K562 (cell line): ENCODE measurements around the gene EPHA2. TPM values are rescaled to one million over a fixed set of nuclear protein-coding genes. Genes with fewer than 3 reads are reported as not detected.

ENCODE experiments used
- CBFA2T3 ChIP-seq: fragments of 450-650 bp; IDR thresholded peaks from 2 replicates; pipeline ENCODE4 v1.6.1; 2017
- CHD1 ChIP-seq: fragments of 200-600 bp; sonication (generic); IDR thresholded peaks from one replicate; pipeline ENCODE4 v1.6.1; 2012; ENCODE audit warnings: mild to moderate bottlenecking, moderate library complexity, low read length, inconsistent platforms
- DPF2 ChIP-seq: fragments of 450-650 bp; IDR thresholded peaks from 2 replicates; pipeline ENCODE4 v1.6.1; 2016
- EHMT2 ChIP-seq: fragments of 450-650 bp; IDR thresholded peaks from 2 replicates; pipeline ENCODE4 v1.6.1; 2018; ENCODE audit warnings: antibody characterized with exemption
- HDAC1 ChIP-seq, 2 experiments: fragments of 450-650 bp; IDR thresholded peaks; 2 replicates each; pipeline ENCODE4 v1.6.1; 2016 to 2017; ENCODE audit warnings: inconsistent platforms in 1 of 2, mild to moderate bottlenecking in 1 of 2, moderate library complexity in 1 of 2
- MAX ChIP-seq: sonication (generic); formaldehyde crosslinking; IDR thresholded peaks from 2 replicates; pipeline ENCODE4 v1.9.0; 2022; ENCODE audit warnings: mild to moderate bottlenecking, missing genetic modification reagents
- NR0B1 ChIP-seq: fragments of 450-650 bp; IDR thresholded peaks from one replicate; pipeline ENCODE4 v1.6.1; 2018; ENCODE audit warnings: mild to moderate bottlenecking, moderate library complexity; ENCODE audit not compliant: partially characterized antibody
- NR2C2 ChIP-seq, 2 experiments: fragments of 200-800 bp in 1 of 2; sonication (Bioruptor generic) in 1 of 2; sonication (generic) in 1 of 2; formaldehyde crosslinking in 1 of 2; IDR thresholded peaks; 2 replicates each; pipeline versions ENCODE4 v1.6.1 to v1.8.0; 2016 to 2022; ENCODE audit warnings: mild to moderate bottlenecking in 1 of 2, missing compliant biosample characterization in 1 of 2, missing genetic modification characterization in 1 of 2, missing genetic modification reagents in 1 of 2
- PHF20 ChIP-seq: fragments of 450-650 bp; IDR thresholded peaks from 2 replicates; pipeline ENCODE4 v1.6.1; 2018; ENCODE audit not compliant: partially characterized antibody
- PTBP1 ChIP-seq: fragments of 200-400 bp; formaldehyde crosslinking; IDR thresholded peaks from 2 replicates; pipeline ENCODE4 v1.6.1; 2017; ENCODE audit warnings: low read depth, low read length
- SMARCE1 ChIP-seq: fragments of 450-650 bp; IDR thresholded peaks from 2 replicates; pipeline ENCODE4 v1.7.1; 2016; ENCODE audit warnings: mild to moderate bottlenecking
- SRSF9 ChIP-seq: fragments of 200-400 bp; formaldehyde crosslinking; IDR thresholded peaks from 2 replicates; pipeline ENCODE4 v1.6.1; 2017; ENCODE audit warnings: low read depth, low read length, borderline replicate concordance
- ZBTB9 ChIP-seq: fragments of 450-650 bp; formaldehyde crosslinking; IDR thresholded peaks from 2 replicates; pipeline ENCODE4 v1.4.0; 2020; ENCODE audit warnings: mild to moderate bottlenecking, moderate library complexity
- ZNF143 ChIP-seq: sonication (generic); formaldehyde crosslinking; IDR thresholded peaks from 2 replicates; pipeline ENCODE4 v1.9.0; 2022; ENCODE audit warnings: mild to moderate bottlenecking, missing genetic modification reagents
- ZNF197 ChIP-seq: fragments of 200-800 bp; sonication (Bioruptor generic); IDR thresholded peaks from 2 replicates; pipeline ENCODE4 v1.6.1; 2016; ENCODE audit warnings: low read depth, missing genetic modification characterization, missing compliant biosample characterization
- ZNF24 ChIP-seq: fragments of 450-650 bp; IDR thresholded peaks from 2 replicates; pipeline ENCODE4 v1.6.1; 2016
- ZNF407 ChIP-seq: fragments of 450-650 bp; IDR thresholded peaks from 2 replicates; pipeline ENCODE4 v1.6.1; 2016; ENCODE audit warnings: low read depth
- polyA plus RNA-seq, 8 experiments: library from polyadenylated mRNA; depleted of rRNA in 4 of 8; stranded (reverse) in 5 of 8; unstranded in 3 of 8; fragments of >200 nt; fragmentation: Nextera tagmentation in 2 of 8; fragmentation: Illumina TruSeq in 1 of 8; extraction: Ambion mirVana in 2 of 8; extraction: Trizol in 1 of 8; gene quantifications; 2 replicates each; pipeline versions ENCODE4 v1.2.1 to v1.2.3, GENCODE V29; 2011 to 2014; ENCODE audit warnings: inconsistent platforms in 1 of 8, missing spikeins in 1 of 8
- total RNA-seq, 7 experiments: library from RNA; depleted of rRNA in 6 of 7; stranded (reverse); fragments of >200 nt in 6 of 7; fragmentation: Illumina TruSeq in 2 of 7; extraction: Trizol in 2 of 7; gene quantifications; 2 replicates each; pipeline versions ENCODE4 v1.2.1 to v1.2.3, GENCODE V29; 2011 to 2021; ENCODE audit warnings: low replicate concordance in 1 of 7

The EPHA2 gene
- total and polyA plus RNA-seq, 9 of the 15 experiments (the other 6 are each of a cell fraction or from before 2014, with no cell fraction given), result 0.04 to 0.40 (median 0.07) TPM; not detected in 4

GRCh38 chr1:16111771-16112595 is 43.9 kb downstream of the EPHA2 start (continued):
- TF ChIP-seq HDAC1 (IDR thresholded peaks at IDR 0.05) (peak in 1 of 2 experiments; percentile 80; a peak in 1 of 4 replicates), PTBP1 (no peak), ZNF407 (peak; percentile 62; the same call in 1 of the 2 replicates), SMARCE1 (peak; percentile 56; the same call in 1 of the 2 replicates), SRSF9 (no peak), NR2C2 (CRISPR knock-in tag; IDR thresholded peaks at IDR 0.05) (no peak), NR2C2 (tag; IDR thresholded peaks at IDR 0.05) (no peak), MAX (CRISPR knock-in tag) (peak; percentile 50; the same call in 1 of the 2 replicates), NR0B1 (no peak), ZNF197 (CRISPR knock-in tag) (no peak), CBFA2T3 (0 out of 2 replicates have a peak, but pooled peaks have one; percentile 2), ZNF24 (no peak), DPF2 (peak; percentile 44; the same call in 1 of the 2 replicates), ZBTB9 (CRISPR knock-in tag) (no peak), EHMT2 (no peak; the same call in 1 of the 2 replicates), ZNF143 (CRISPR knock-in tag) (no peak), PHF20 (peak; percentile 11), CHD1 (no peak)
